K562 (cell line): ENCODE results near the gene SLC19A2. TPM values are rescaled to one million over a fixed set of nuclear protein-coding genes. Genes with fewer than 3 reads are reported as not detected.

ENCODE experiments used
- ATAC-seq: fragments of 200-7000 bp; cut with Tn5 transposase; 3 replicates; pipeline ENCODE4 v1.9.1; 2020; ENCODE audit warnings: moderate library complexity
- BruUV-seq: library from RNA; stranded (reverse); fragments of 400-500 nt; replicated peaks from 2 replicates; lab custom pipeline; 2021; lab: Mats Ljungman, UMichigan
- CTCF ChIA-PET: fragments of 300-600 bp; formaldehyde crosslinking; extraction: SDS; loops from one replicate; lab custom pipeline; 2021; ENCODE audit warnings: low intra/inter-chr PET ratio; lab: Yijun Ruan, JAX
- POLR2A ChIA-PET: fragments of 300-600, 350-650 bp; sonication (Branson Sonifier 250); formaldehyde crosslinking; extraction: SDS; loops from one replicate; lab custom pipeline; 2021; ENCODE audit warnings: antibody characterized with exemption, inconsistent platforms; lab: Yijun Ruan, JAX
- DNase-seq, 4 experiments: peaks; one replicate each; pipeline versions ENCODE4 v3.0.0 to v3.0.0-alpha.2; 2011 to 2018; ENCODE audit warnings: low spot score in 3 of 4, mixed read lengths in 3 of 4; ENCODE audit errors: extremely low read depth in 1 of 4
- FAIRE-seq: peaks from 2 replicates; lab custom pipeline; 2011; peaks lifted over from hg19 to GRCh38; lab: Jason Lieb, UNC
- H2AFZ ChIP-seq: 2 replicates; pipeline ENCODE4 v1.6.0; 2011; ENCODE audit warnings: low read depth, low read length, control low read depth, inconsistent platforms
- H3K27ac ChIP-seq: fragments of 200-600 bp; 3 replicates; pipeline ENCODE4 v1.8.0; 2011; ENCODE audit warnings: low read depth, mild to moderate bottlenecking, control low read depth, inconsistent platforms, low read length, moderate library complexity, mixed read lengths; ENCODE audit errors: extremely low read depth
- H3K27me3 ChIP-seq, 2 experiments: fragments of 300-600 bp in 1 of 2; 2 replicates in 1 of 2; 3 replicates in 1 of 2; pipeline versions ENCODE4 v1.6.0 to v1.8.0; 2011; ENCODE audit warnings: inconsistent platforms in 2 of 2, low read length in 2 of 2, mild to moderate bottlenecking in 1 of 2, mixed read lengths in 1 of 2, moderate library complexity in 1 of 2; ENCODE audit not compliant: control insufficient read depth in 2 of 2, insufficient read depth in 2 of 2
- H3K36me3 ChIP-seq: fragments of 300-600 bp; 3 replicates; pipeline ENCODE4 v1.8.0; 2011; ENCODE audit warnings: mild to moderate bottlenecking, low read length, inconsistent platforms; ENCODE audit not compliant: control insufficient read depth, insufficient read depth
- H3K4me1 ChIP-seq, 2 experiments: fragments of 200-600 bp in 1 of 2; replicated peaks in 1 of 2; 2 replicates in 1 of 2; 3 replicates in 1 of 2; pipeline versions ENCODE4 v1.5.1 to v1.8.0; 2011; ENCODE audit warnings: inconsistent platforms in 2 of 2, low read length in 2 of 2, mild to moderate bottlenecking in 1 of 2, mixed read lengths in 1 of 2, moderate library complexity in 1 of 2; ENCODE audit not compliant: control insufficient read depth in 2 of 2, insufficient read depth in 2 of 2
- H3K4me2 ChIP-seq: 2 replicates; pipeline ENCODE4 v1.6.1; 2011; ENCODE audit warnings: low read length, control low read depth, inconsistent platforms, mixed read lengths; ENCODE audit not compliant: insufficient read depth
- H3K4me3 ChIP-seq: fragments of 200-600 bp; sonication (generic), shearing (Covaris generic); 2 replicates; pipeline ENCODE4 v1.5.1; 2016; ENCODE audit warnings: control low read depth, inconsistent platforms
- H3K79me2 ChIP-seq: fragments of 200-600 bp; 3 replicates; pipeline ENCODE4 v1.8.0; 2011; ENCODE audit warnings: low read length, inconsistent platforms; ENCODE audit not compliant: control insufficient read depth, insufficient read depth
- H3K9ac ChIP-seq, 2 experiments: 2 replicates each; pipeline versions ENCODE4 v1.6.0 to v1.6.1; 2011; ENCODE audit warnings: low read depth in 2 of 2, low read length in 2 of 2, control low read depth in 1 of 2, inconsistent platforms in 1 of 2, mild to moderate bottlenecking in 1 of 2, mixed read lengths in 1 of 2; ENCODE audit not compliant: insufficient read depth in 1 of 2
- H3K9me1 ChIP-seq: one replicate; pipeline ENCODE4 v1.6.0; 2011; ENCODE audit warnings: inconsistent platforms, mild to moderate bottlenecking, low read length, moderate library complexity; ENCODE audit not compliant: control insufficient read depth, insufficient read depth
- H3K9me3 ChIP-seq: replicated peaks from 2 replicates; pipeline ENCODE4 v1.5.1; 2011; ENCODE audit warnings: low read depth, low read length, inconsistent platforms; ENCODE audit not compliant: control insufficient read depth, insufficient read depth
- H4K20me1 ChIP-seq: replicated peaks from 2 replicates; pipeline ENCODE4 v1.6.1; 2011; ENCODE audit warnings: low read length, inconsistent platforms, mixed read lengths; ENCODE audit not compliant: control insufficient read depth, insufficient read depth
- CBFA2T3 ChIP-seq: fragments of 450-650 bp; IDR thresholded peaks from 2 replicates; pipeline ENCODE4 v1.6.1; 2017
- DEAF1 ChIP-seq: fragments of 450-650 bp; formaldehyde crosslinking; IDR thresholded peaks from 2 replicates; pipeline ENCODE4 v1.4.0; 2020; ENCODE audit warnings: mild to moderate bottlenecking, moderate library complexity
- HDAC3 ChIP-seq: fragments of 450-650 bp; IDR thresholded peaks from 2 replicates; pipeline ENCODE4 v1.6.1; 2018; ENCODE audit warnings: borderline replicate concordance, mild to moderate bottlenecking, moderate library complexity; ENCODE audit not compliant: partially characterized antibody
- HNRNPH1 ChIP-seq: fragments of 200-400 bp; formaldehyde crosslinking; optimal IDR thresholded peaks from 2 replicates; pipeline ENCODE3; 2017; ENCODE audit warnings: low read depth, mild to moderate bottlenecking, low read length, moderate library complexity
- MBD2 ChIP-seq: sonication (generic); IDR thresholded peaks from 2 replicates; pipeline ENCODE4 v1.6.1; 2016; ENCODE audit warnings: low read depth, borderline replicate concordance
- SAP30 ChIP-seq: fragments of 200-600 bp; sonication (generic); IDR thresholded peaks from 2 replicates; pipeline ENCODE4 v1.6.1; 2012; ENCODE audit warnings: borderline replicate concordance, low read depth, mild to moderate bottlenecking, moderate library complexity, low read length, control low read depth, inconsistent platforms; ENCODE audit not compliant: insufficient read depth, poor library complexity, severe bottlenecking
- SMAD3 ChIP-seq: fragments of 450-650 bp; formaldehyde crosslinking; conservative IDR thresholded peaks from 2 replicates; pipeline ENCODE4 v1.4.0; 2020; ENCODE audit warnings: mild to moderate bottlenecking
- SMAD4 ChIP-seq: fragments of 250-450 bp; sonication (Bioruptor Pico); conservative IDR thresholded peaks from 2 replicates; pipeline ENCODE4 v1.8.0; 2021; ENCODE audit warnings: inconsistent platforms, mild to moderate bottlenecking, moderate library complexity
- U2AF2 ChIP-seq: fragments of 200-400 bp; formaldehyde crosslinking; optimal IDR thresholded peaks from 2 replicates; pipeline ENCODE3; 2017; ENCODE audit warnings: low read depth, mild to moderate bottlenecking, low read length
- ZNF23 ChIP-seq: fragments of 250-450 bp; sonication (Bioruptor Pico); IDR thresholded peaks from 2 replicates; pipeline ENCODE4 v1.4.0; 2020; ENCODE audit warnings: mild to moderate bottlenecking
- ZNF232 ChIP-seq: sonication (generic); formaldehyde crosslinking; IDR thresholded peaks from 2 replicates; pipeline ENCODE4 v1.8.0; 2022; ENCODE audit warnings: mild to moderate bottlenecking, missing genetic modification reagents
- ZNF668 ChIP-seq: fragments of 250-450 bp; sonication (Bioruptor Pico); IDR thresholded peaks from 2 replicates; pipeline ENCODE4 v1.8.0; 2022; ENCODE audit warnings: mild to moderate bottlenecking, inconsistent platforms
- WGBS: fragments of 100-300 bp; shearing (Covaris generic); methylation state at CpG from one replicate; pipeline ENCODE4 v1.1.6; 2016; ENCODE audit warnings: low coverage, mixed read lengths; ENCODE audit not compliant: insufficient coverage; ENCODE audit errors: missing lambda C conversion rate; 5-methylcytosine and 5-hydroxymethylcytosine counted together
- in situ Hi-C: fragments of 300-500 bp; cut with MboI; formaldehyde crosslinking; loops from 4 replicates; pipeline ENCODE4 v1.15.0; 2018; ENCODE audit warnings: inconsistent platforms, mixed read lengths
- intact Hi-C: fragments of 100-400 bp; cut with micrococcal nuclease; formaldehyde crosslinking; loops from 2 replicates; pipeline ENCODE4 v1.14.2; 2022
- polyA plus RNA-seq, 8 experiments: library from polyadenylated mRNA; depleted of rRNA in 4 of 8; stranded (reverse) in 5 of 8; unstranded in 3 of 8; fragments of >200 nt; fragmentation: Nextera tagmentation in 2 of 8; fragmentation: Illumina TruSeq in 1 of 8; extraction: Ambion mirVana in 2 of 8; extraction: Trizol in 1 of 8; gene quantifications; 2 replicates each; pipeline versions ENCODE4 v1.2.1 to v1.2.3, GENCODE V29; 2011 to 2014; ENCODE audit warnings: inconsistent platforms in 1 of 8, missing spikeins in 1 of 8
- total RNA-seq, 7 experiments: library from RNA; depleted of rRNA in 6 of 7; stranded (reverse); fragments of >200 nt in 6 of 7; fragmentation: Illumina TruSeq in 2 of 7; extraction: Trizol in 2 of 7; gene quantifications; 2 replicates each; pipeline versions ENCODE4 v1.2.1 to v1.2.3, GENCODE V29; 2011 to 2021; ENCODE audit warnings: low replicate concordance in 1 of 7
- TF ChIP-seq, protein P1 (sequence below): fragments of 450-650 bp; formaldehyde crosslinking; IDR thresholded peaks from 2 replicates; pipeline ENCODE4 v1.4.0; 2020; ENCODE audit warnings: mild to moderate bottlenecking, moderate library complexity

Gene SLC19A2
- total and polyA plus RNA-seq, 9 of the 15 experiments (the other 6 are each of a cell fraction or from before 2014, with no cell fraction given) = 7.4 to 42.8 (median 19.2) TPM

DNA sequence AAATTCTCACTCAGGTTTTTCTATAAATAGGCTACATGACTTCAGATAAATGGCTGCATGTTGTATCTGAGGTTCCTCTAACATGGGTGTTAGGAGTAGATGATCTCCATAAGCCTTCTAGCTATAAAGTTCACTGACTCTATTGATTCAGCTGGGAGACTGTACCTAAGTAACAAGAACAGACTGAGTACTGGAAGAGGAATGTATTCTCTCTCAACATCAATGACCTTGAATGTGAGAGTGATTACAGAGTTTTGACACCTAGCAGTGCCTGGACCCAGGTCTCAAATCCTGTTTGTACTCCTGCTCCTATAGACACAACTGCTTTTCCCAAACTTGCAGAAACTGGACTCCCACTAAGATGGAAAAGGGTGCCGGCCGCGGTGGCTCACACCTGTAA is 8.6 kb upstream of the SLC19A2 start:
- ATAC-seq (no peak), FAIRE-seq (no peak), DNase-seq (no peak)
- no peaks in the 10 kb centered on the region for H3K27me3 ChIP-seq
- no peaks in the 10 kb centered on the region for H3K4me1 ChIP-seq
- H3K4me3 ChIP-seq = no peak overlapping the region
- TF ChIP-seq CBFA2T3 = no peak
- TF ChIP-seq SAP30 = no peak
- TF ChIP-seq U2AF2 = no peak
- no peak for TF ChIP-seq HNRNPH1
- no peak for TF ChIP-seq HDAC3
- no peak for TF ChIP-seq ZNF232 (CRISPR knock-in tag)
- no peak for TF ChIP-seq ZNF23 (CRISPR knock-in tag)
- no peak for TF ChIP-seq SMAD4
- TF ChIP-seq DEAF1 (CRISPR knock-in tag) = no peak
- TF ChIP-seq, protein P1, sequence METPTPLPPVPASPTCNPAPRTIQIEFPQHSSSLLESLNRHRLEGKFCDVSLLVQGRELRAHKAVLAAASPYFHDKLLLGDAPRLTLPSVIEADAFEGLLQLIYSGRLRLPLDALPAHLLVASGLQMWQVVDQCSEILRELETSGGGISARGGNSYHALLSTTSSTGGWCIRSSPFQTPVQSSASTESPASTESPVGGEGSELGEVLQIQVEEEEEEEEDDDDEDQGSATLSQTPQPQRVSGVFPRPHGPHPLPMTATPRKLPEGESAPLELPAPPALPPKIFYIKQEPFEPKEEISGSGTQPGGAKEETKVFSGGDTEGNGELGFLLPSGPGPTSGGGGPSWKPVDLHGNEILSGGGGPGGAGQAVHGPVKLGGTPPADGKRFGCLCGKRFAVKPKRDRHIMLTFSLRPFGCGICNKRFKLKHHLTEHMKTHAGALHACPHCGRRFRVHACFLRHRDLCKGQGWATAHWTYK (CRISPR knock-in tag) = no peak
- no peak for TF ChIP-seq MBD2
- TF ChIP-seq SMAD3 (CRISPR knock-in tag) = no peak
- TF ChIP-seq ZNF668 (CRISPR knock-in tag) = no peak
- H3K79me2 ChIP-seq = no peaks in the 10 kb centered on the region
- H2AFZ ChIP-seq = no peak overlapping the region
- no peak overlapping the region for H3K9ac ChIP-seq
- H3K36me3 ChIP-seq = no peaks in the 10 kb centered on the region
- H3K9me3 ChIP-seq = no peaks in the 10 kb centered on the region
- POLR2A ChIA-PET = interaction anchor here (1.6 kb wide), 1 partner anchor 8 kb away, joined by 4 read pairs; the partner anchor contains the start of gene SLC19A2
- H3K27ac ChIP-seq = no peak overlapping the region
- in situ Hi-C loops (no loop called here), intact Hi-C loops (no loop called here)
- no peaks in the 10 kb centered on the region for H3K9me1 ChIP-seq
- H3K4me2 ChIP-seq = no peak overlapping the region
- H4K20me1 ChIP-seq = no peaks in the 10 kb centered on the region
- CTCF ChIA-PET = no interaction called here
- 74% methylated on average over 3 of the region's 3 CpGs for WGBS
- no TSS peak for BruUV-seq
